Activated T-cell treated with anti-CD3 and anti-CD28 coated beads for 4 hours (primary cell): Measurements from ENCODE around the gene GRB2.
A peak's percentile ranks its signal among the peaks of the same experiment; 100 is the strongest.
"Not testable (repeated sequence)": the region's sequence is repeated elsewhere in the genome, so short reads cannot be mapped to it uniquely, and the experiment has no call there.

Source experiments
- DNase-seq: peaks from one replicate; pipeline ENCODE4 v3.0.0-alpha.2; 2020

GRB2 gene

GRCh38 chr17:75405365-75406221 is at the start of gene GRB2:
Gene GRB2, minus strand, starts transcription at chr17:75405678. Its CDS starts 12,050 bp downstream, at chr17:75393628.
- peak; percentile 99 for DNase-seq

- DNase-seq = not testable (repeated sequence)
Observed at GRCh38 chr17:75454672-75455071, 49.2 kb upstream of the GRB2 start.

- DNase-seq = no peak
Observed at GRCh38 chr17:75454193-75454592, 48.7 kb upstream of the GRB2 start.

- no peak for DNase-seq
Observed at GRCh38 chr17:75450270-75450669, 44.8 kb upstream of the GRB2 start.

GRCh38 chr17:75447951-75448856 is 42.7 kb upstream of the GRB2 start:
- no peak for DNase-seq

- DNase-seq = not testable (repeated sequence)
Observed at GRCh38 chr17:75445896-75446295, 40.4 kb upstream of the GRB2 start.

GRCh38 chr17:75445296-75445695 is 39.8 kb upstream of the GRB2 start:
- no peak for DNase-seq

- DNase-seq = no peak
Observed at GRCh38 chr17:75442168-75443103, 37.0 kb upstream of the GRB2 start.

GRCh38 chr17:75440738-75441448 is 35.4 kb upstream of the GRB2 start:
- no peak for DNase-seq

- no peak for DNase-seq
Observed at GRCh38 chr17:75439287-75439686, 33.8 kb upstream of the GRB2 start.

- DNase-seq = not testable (repeated sequence)
Observed at GRCh38 chr17:75437404-75437803, 31.9 kb upstream of the GRB2 start.

GRCh38 chr17:75434433-75434832 is 29.0 kb upstream of the GRB2 start:
- DNase-seq = not testable (repeated sequence)

GRCh38 chr17:75433218-75433783 is 27.8 kb upstream of the GRB2 start:
- DNase-seq = no peak

GRCh38 chr17:75430159-75430974 is 24.9 kb upstream of the GRB2 start:
- DNase-seq = no peak

GRCh38 chr17:75428543-75429469 is 23.3 kb upstream of the GRB2 start:
- no peak for DNase-seq

GRCh38 chr17:75418531-75418930 is 13.1 kb upstream of the GRB2 start:
- no peak for DNase-seq

- DNase-seq = no peak
Observed at GRCh38 chr17:75417054-75417580, 11.6 kb upstream of the GRB2 start.

- DNase-seq = no peak
Observed at GRCh38 chr17:75416006-75416405, 10.5 kb upstream of the GRB2 start.

GRCh38 chr17:75414488-75414887 is 9.0 kb upstream of the GRB2 start:
- no peak for DNase-seq
